Esophagus muscularis mucosa (tissue), 3 donors: ENCODE measurements around the gene TSPOAP1.

Source experiments
- CTCF ChIP-seq, 3 experiments: fragments of 200-600 bp in 2 of 3; fragments of 450-650 bp in 1 of 3; sonication (generic) in 2 of 3; IDR thresholded peaks; one replicate each; pipeline ENCODE4 v1.5.1; 2017 to 2019; ENCODE audit warnings: antibody characterized with exemption in 3 of 3, mild to moderate bottlenecking in 2 of 3, moderate library complexity in 1 of 3
- POLR2AphosphoS5 ChIP-seq, 2 donors: sonication (generic); formaldehyde crosslinking; IDR thresholded peaks; one replicate each; pipeline ENCODE4 v1.6.1; 2017; ENCODE audit warnings: antibody characterized with exemption in 2 of 2

GRCh38 chr17:58264407-58265103 lies 64.0 kb downstream of the TSPOAP1 start:
- no peak for TF ChIP-seq CTCF (IDR thresholded peaks at IDR 0.05)
- TF ChIP-seq POLR2AphosphoS5 (IDR thresholded peaks at IDR 0.05) = no peak
